ENCODE measurements around the gene SNX25. TPM values are rescaled to one million over a fixed set of nuclear protein-coding genes. Genes with fewer than 3 reads are reported as not detected.

SNX25 gene
- total and polyA plus RNA-seq, 10 donors = 9.6 to 49.6 (median 35.2) TPM

DNA sequence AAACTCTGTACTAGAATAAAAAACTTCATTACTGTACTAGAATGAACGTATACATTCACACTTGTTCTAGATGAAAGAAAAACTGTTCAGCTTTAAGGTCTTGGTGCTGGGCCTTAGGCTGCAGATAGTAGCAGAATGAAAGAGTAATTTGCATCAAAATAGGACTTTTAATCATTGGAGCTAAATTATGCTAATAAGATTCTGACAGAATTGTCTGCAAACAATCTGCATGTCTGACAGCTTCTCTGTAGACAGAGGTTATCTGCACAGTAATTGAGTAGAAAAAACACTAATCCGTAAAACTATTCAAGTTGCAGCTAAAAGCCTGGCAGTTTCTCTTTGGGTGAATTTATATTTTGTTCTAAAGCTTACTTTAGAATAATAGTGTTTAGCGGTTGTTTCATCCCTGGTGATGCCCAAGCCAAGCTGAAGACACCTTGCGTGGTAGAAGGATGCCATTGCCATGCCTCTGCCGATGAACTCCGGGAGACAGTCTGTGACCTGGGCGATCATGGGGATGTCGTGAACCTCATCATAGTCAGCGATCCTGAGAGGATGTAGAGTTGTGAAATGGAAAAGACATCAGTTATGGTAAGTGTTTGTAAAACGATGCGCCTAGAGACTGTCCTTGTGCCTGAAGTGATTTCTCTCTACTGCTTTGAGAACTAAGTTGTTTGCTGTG is 161.0 kb downstream of the SNX25 start:
- Histone ChIP-seq H3K4me3 (no peak overlapping the region), H3K9me3 (no peaks in the 10 kb centered on the region), H3K27me3 (replicated peaks in 1 of 7) (no peaks in the 10 kb centered on the region), H3K36me3 (peaks cover 0 to 45% (median 4%) of the 10 kb centered on the region in 6 donors), H3K27ac (no peak overlapping the region), H3K4me1 (no peaks in the 10 kb centered on the region)
- no peak for DNase-seq
- TF ChIP-seq, protein P1, sequence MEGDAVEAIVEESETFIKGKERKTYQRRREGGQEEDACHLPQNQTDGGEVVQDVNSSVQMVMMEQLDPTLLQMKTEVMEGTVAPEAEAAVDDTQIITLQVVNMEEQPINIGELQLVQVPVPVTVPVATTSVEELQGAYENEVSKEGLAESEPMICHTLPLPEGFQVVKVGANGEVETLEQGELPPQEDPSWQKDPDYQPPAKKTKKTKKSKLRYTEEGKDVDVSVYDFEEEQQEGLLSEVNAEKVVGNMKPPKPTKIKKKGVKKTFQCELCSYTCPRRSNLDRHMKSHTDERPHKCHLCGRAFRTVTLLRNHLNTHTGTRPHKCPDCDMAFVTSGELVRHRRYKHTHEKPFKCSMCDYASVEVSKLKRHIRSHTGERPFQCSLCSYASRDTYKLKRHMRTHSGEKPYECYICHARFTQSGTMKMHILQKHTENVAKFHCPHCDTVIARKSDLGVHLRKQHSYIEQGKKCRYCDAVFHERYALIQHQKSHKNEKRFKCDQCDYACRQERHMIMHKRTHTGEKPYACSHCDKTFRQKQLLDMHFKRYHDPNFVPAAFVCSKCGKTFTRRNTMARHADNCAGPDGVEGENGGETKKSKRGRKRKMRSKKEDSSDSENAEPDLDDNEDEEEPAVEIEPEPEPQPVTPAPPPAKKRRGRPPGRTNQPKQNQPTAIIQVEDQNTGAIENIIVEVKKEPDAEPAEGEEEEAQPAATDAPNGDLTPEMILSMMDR (IDR thresholded peaks at IDR 0.05 in 8 of 11, conservative IDR thresholded peaks at IDR 0.05 in 3 of 11) = no peak
- TF ChIP-seq POLR2AphosphoS5 (IDR thresholded peaks at IDR 0.05) (no peak), POLR2A (IDR thresholded peaks at IDR 0.05) (no peak)
- WGBS, 5 donors = 94 to 96% (median 96%) methylated on average over 11 of the region's 11 CpGs
- intact Hi-C loops (cut with DNase I; ENCODE audit: low total_unique reads) = no loop called here

DNA sequence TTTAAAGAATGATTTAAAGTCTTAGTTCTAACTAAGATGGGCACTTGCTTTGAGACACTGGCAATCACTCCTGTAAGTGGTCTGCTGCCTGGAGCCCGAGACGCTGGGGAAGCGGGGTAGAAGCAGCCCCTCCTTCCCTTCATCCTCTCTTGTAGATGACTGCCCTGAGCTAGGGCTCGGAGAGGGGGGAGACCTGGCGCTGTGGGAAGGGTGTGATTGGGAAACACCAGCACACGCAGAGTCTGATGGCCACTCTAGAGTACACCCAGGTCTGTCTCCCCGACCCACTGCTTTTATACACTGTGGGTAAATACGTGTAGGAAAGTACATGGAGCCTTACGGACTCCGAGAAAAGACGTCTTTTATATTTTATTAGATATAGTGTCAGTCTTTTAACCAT is 162.3 kb downstream of the SNX25 start:
- H3K27ac ChIP-seq = no peak overlapping the region
- H3K9me3 ChIP-seq = no peaks in the 10 kb centered on the region
- TF ChIP-seq POLR2A (IDR thresholded peaks at IDR 0.05) (no peak), POLR2AphosphoS5 (IDR thresholded peaks at IDR 0.05) (no peak)
- TF ChIP-seq, protein P1 (IDR thresholded peaks at IDR 0.05 in 8 of 11, conservative IDR thresholded peaks at IDR 0.05 in 3 of 11) = no peak
- intact Hi-C loops (cut with DNase I; ENCODE audit: low total_unique reads) = no loop called here
- no peak for DNase-seq
- no peaks in the 10 kb centered on the region for H3K4me1 ChIP-seq
- no peak overlapping the region for H3K4me3 ChIP-seq
- no peaks in the 10 kb centered on the region for H3K27me3 ChIP-seq (replicated peaks in 1 of 7)
- 93 to 96% (median 95%) methylated on average over 11 of the region's 11 CpGs for WGBS, 5 donors
- H3K36me3 ChIP-seq = peaks cover 0 to 42% (median 4%) of the 10 kb centered on the region in 6 donors

DNA sequence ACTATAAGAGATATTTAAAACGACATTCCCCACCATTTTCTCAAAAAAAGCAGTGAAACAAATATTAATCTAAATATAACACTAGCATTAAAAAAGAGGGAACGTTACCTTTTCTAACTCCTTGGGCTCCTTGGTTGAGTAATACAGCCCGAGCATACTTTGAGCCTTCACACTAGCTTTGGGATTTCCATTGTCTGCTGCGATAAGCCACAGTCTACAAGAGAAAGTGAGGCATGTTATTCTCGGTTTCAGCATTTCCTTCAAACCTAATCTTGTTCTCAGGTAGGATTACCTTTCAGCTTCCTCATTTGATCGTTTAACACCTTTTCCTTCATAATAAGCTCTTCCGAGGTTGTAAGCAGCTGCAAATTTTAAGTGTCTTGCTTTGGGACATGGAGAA is 164.6 kb downstream of the SNX25 start:
- peaks cover 0 to 36% (median 4%) of the 10 kb centered on the region in 6 donors for H3K36me3 ChIP-seq
- intact Hi-C loops (cut with DNase I; ENCODE audit: low total_unique reads) = no loop called here

DNA sequence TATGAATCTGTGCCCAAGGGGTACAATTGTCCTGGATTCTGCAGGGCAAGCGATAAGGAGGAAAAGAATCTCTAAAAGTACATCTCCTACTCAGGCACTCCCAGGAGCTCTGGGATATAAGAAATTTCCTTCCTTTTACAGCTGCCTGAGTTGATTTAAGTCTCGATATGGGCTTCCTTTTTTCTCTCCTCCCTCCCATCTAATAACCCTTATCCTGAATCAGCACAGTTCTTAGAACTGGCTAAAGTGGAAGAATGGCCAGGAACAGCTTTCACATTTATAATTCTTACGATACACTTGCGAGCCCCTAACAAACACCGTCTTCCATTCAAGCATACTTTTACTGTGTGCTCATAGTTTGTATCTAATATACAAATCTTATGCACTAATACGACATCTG is 165.2 kb downstream of the SNX25 start:
- no peak overlapping the region for H3K27ac ChIP-seq
- H3K27me3 ChIP-seq (replicated peaks in 1 of 7) = no peaks in the 10 kb centered on the region
- intact Hi-C loops (cut with DNase I; ENCODE audit: low total_unique reads) = no loop called here
- H3K36me3 ChIP-seq = peaks cover 0 to 36% (median 4%) of the 10 kb centered on the region in 6 donors
- TF ChIP-seq POLR2AphosphoS5 (IDR thresholded peaks at IDR 0.05) (no peak), POLR2A (IDR thresholded peaks at IDR 0.05) (no peak)
- TF ChIP-seq, protein P1 (IDR thresholded peaks at IDR 0.05 in 8 of 11, conservative IDR thresholded peaks at IDR 0.05 in 3 of 11) = no peak
- WGBS, 5 donors = 30 to 56% (median 37%) methylated on average over 6 of the region's 6 CpGs
- DNase-seq = no peak
- H3K4me1 ChIP-seq = no peaks in the 10 kb centered on the region
- no peak overlapping the region for H3K4me3 ChIP-seq
- H3K9me3 ChIP-seq = no peaks in the 10 kb centered on the region

More for the DNA sequence above, 164.6 kb downstream of the SNX25 start:
- Histone ChIP-seq H3K27ac (no peak overlapping the region), H3K4me1 (no peaks in the 10 kb centered on the region), H3K4me3 (no peak overlapping the region), H3K9me3 (no peaks in the 10 kb centered on the region), H3K27me3 (replicated peaks in 1 of 7) (no peaks in the 10 kb centered on the region)
- DNase-seq = no peak
- TF ChIP-seq, protein P1 (IDR thresholded peaks at IDR 0.05 in 8 of 11, conservative IDR thresholded peaks at IDR 0.05 in 3 of 11) = no peak
- TF ChIP-seq POLR2A (IDR thresholded peaks at IDR 0.05) (no peak), POLR2AphosphoS5 (IDR thresholded peaks at IDR 0.05) (no peak)
- 61 to 74% (median 69%) methylated on average over 7 of the region's 7 CpGs for WGBS, 5 donors
